Esophagus squamous epithelium (tissue), 5 donors: Measurements from ENCODE around the gene DSC2. TPM values are rescaled to one million over a fixed set of nuclear protein-coding genes. Genes with fewer than 3 reads are reported as not detected.
"Not testable (repeated sequence)": the region's sequence is repeated elsewhere in the genome, so short reads cannot be mapped to it uniquely, and the experiment has no call there.

Experiments used
- DNase-seq: peaks from one replicate; lab custom pipeline; 2025; lab: John Stamatoyannopoulos, UW
- H3K27ac ChIP-seq, 4 donors: fragments of 200-600 bp; sonication (generic); one replicate each; pipeline ENCODE4 v1.5.1; 2016 to 2019; ENCODE audit warnings: mild to moderate bottlenecking in 1 of 4
- H3K27me3 ChIP-seq, 4 donors: fragments of 200-600 bp; sonication (generic); 1 replicate in 3 of 4; 2 replicates in 1 of 4; pipeline versions ENCODE4 v1.5.1 to v1.6.0; 2017 to 2021; ENCODE audit warnings: antibody characterized with exemption in 1 of 4
- H3K36me3 ChIP-seq, 3 donors: fragments of 200-600 bp; sonication (generic); one replicate each; pipeline ENCODE4 v1.5.1; 2016 to 2019
- H3K4me1 ChIP-seq, 3 donors: fragments of 200-600 bp; sonication (generic); one replicate each; pipeline ENCODE4 v1.5.1; 2017 to 2019
- H3K4me3 ChIP-seq, 4 donors: fragments of 200-600 bp; sonication (generic); 1 replicate in 3 of 4; 2 replicates in 1 of 4; pipeline ENCODE4 v1.5.1; 2016 to 2019; ENCODE audit warnings: mild to moderate bottlenecking in 2 of 4, moderate library complexity in 1 of 4
- H3K9me3 ChIP-seq, 3 donors: fragments of 200-600 bp; sonication (generic); one replicate each; pipeline ENCODE4 v1.5.1; 2016 to 2019
- CTCF ChIP-seq, 6 experiments: fragments of 450-650 bp in 4 of 6; fragments of 200-600 bp in 2 of 6; sonication (generic) in 2 of 6; IDR thresholded peaks; one replicate each; pipeline ENCODE4 v1.5.1; 2016 to 2019; ENCODE audit warnings: antibody characterized with exemption in 6 of 6, mild to moderate bottlenecking in 4 of 6, moderate library complexity in 4 of 6
- POLR2A ChIP-seq, 4 donors: fragments of 450-650 bp; IDR thresholded peaks; one replicate each; pipeline ENCODE4 v1.6.1; 2017; ENCODE audit warnings: antibody characterized with exemption in 4 of 4, mild to moderate bottlenecking in 4 of 4, moderate library complexity in 3 of 4
- WGBS, 2 donors: methylation state at CpG; one replicate each; pipeline ENCODE4 v1.1.5; 2018; 5-methylcytosine and 5-hydroxymethylcytosine counted together
- intact Hi-C: fragments of 100-400 bp; cut with DNase I; formaldehyde crosslinking; loops from one replicate; pipeline ENCODE4 v1.15.0; 2022
- total RNA-seq, 4 donors: library from RNA; depleted of rRNA; stranded (reverse); fragments of >200 nt; gene quantifications; one replicate each; pipeline ENCODE4 v1.1.0, GENCODE V29; 2016
- donor health status: DM: yes; HTN: yes; CAD: no.

Gene DSC2
- total RNA-seq, 4 donors from 2014 or later = 154 to 393 (median 290) TPM

GRCh38 chr18:31015715-31016434, 86.3 kb downstream of the DSC2 start:
- no peak for DNase-seq
- Histone ChIP-seq H3K4me3 (no peak overlapping the region), H3K27ac (no peak overlapping the region), H3K9me3 (no peaks in the 10 kb centered on the region), H3K27me3 (no peaks in the 10 kb centered on the region), H3K36me3 (peaks cover 0 to 56% (median 0%) of the 10 kb centered on the region in 3 donors), H3K4me1 (no peaks in the 10 kb centered on the region)
- intact Hi-C loops = no loop called here
- 80 to 100% methylated on average over 1 to 3 of the region's 3 CpGs for WGBS, 2 donors
- no peak for TF ChIP-seq POLR2A (IDR thresholded peaks at IDR 0.05)
- no peak for TF ChIP-seq CTCF (IDR thresholded peaks at IDR 0.05)

- H3K9me3 ChIP-seq, DNase-seq, H3K4me1 ChIP-seq, intact Hi-C loops, H3K4me3 ChIP-seq, H3K27me3 ChIP-seq: not testable (repeated sequence)
- Histone ChIP-seq H3K36me3 (peaks cover 0 to 38% (median 0%) of the 10 kb centered on the region in 3 donors), H3K27ac (peak overlapping the region in 1 of 4 donors; percentile 3)
- 21 to 35% methylated on average over 7 of the region's 7 CpGs for WGBS, 2 donors
Measured at GRCh38 chr18:31011455-31011854, 90.8 kb downstream of the DSC2 start.

GRCh38 chr18:31010601-31011000, 91.6 kb downstream of the DSC2 start:
- H3K4me3 ChIP-seq = no peak overlapping the region
- H3K36me3 ChIP-seq = peaks cover 0 to 38% (median 0%) of the 10 kb centered on the region in 3 donors
- H3K27ac ChIP-seq = no peak overlapping the region
- H3K4me1 ChIP-seq = peaks cover 0 to 8% (median 0%) of the 10 kb centered on the region in 3 donors
- no peak for DNase-seq
- TF ChIP-seq CTCF (IDR thresholded peaks at IDR 0.05) (no peak), POLR2A (IDR thresholded peaks at IDR 0.05) (no peak)
- 86 to 89% methylated on average over 4 of the region's 4 CpGs for WGBS, 2 donors
- no peaks in the 10 kb centered on the region for H3K27me3 ChIP-seq
- H3K9me3 ChIP-seq = no peaks in the 10 kb centered on the region
- intact Hi-C loops = no loop called here

Other genes starting within 250 kb of the DSC2 start
- 100 to 1,000 TPM; 210 to 311 (median 279) TPM for gene DSC3, start 59.7 kb downstream of the DSC2 start, total RNA-seq
- 1 to 10 TPM in 1 of 4 donors, under 1 TPM in 3; 0.29 to 1.1 (median 0.60) TPM for gene DSC1, start 60.4 kb upstream of the DSC2 start, total RNA-seq
- gene DSG1, start 215.7 kb upstream of the DSC2 start, total RNA-seq = 10 to 100 TPM in 3 of 4 donors, 1 to 10 TPM in 1; 1.8 to 60.2 (median 19.4) TPM